ENCODE measurements around the gene SFI1.
"Not testable (repeated sequence)": the region's sequence is repeated elsewhere in the genome, so short reads cannot be mapped to it uniquely, and the experiment has no call there.

Gene SFI1

DNA sequence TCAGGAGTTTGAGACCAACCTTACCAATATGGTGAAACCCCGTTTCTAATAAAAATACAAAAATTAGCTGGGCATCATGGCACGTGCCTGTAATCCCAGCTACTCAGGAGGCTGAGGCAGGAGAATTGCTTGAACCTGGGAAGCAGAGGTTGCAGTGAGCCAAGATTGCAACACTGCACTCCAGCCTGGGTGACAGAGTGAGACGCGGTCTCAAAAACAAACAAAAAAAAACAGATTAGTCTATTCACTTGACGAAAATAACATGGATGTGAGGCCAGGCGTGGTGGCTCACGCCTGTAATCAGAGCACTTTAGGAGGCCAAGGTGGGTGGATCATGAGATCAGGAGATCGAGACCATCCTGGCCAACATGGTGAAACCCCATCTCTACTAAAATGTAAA is 13.9 kb upstream of the SFI1 start:
- not testable (repeated sequence) for H4K8ac ChIP-seq (ENCODE audit: low read length); H2AFZ ChIP-seq (ENCODE audit: low read depth, low read length); H3K27me3 ChIP-seq (ENCODE audit: control insufficient read depth in 1 of 2, insufficient read depth in 1 of 2, low read length in 2 of 2); H3K4me3 ChIP-seq (ENCODE audit: insufficient read depth in 1 of 2, low read depth in 1 of 2, low read length in 2 of 2); H2BK5ac ChIP-seq (ENCODE audit: low read depth, low read length, poor library complexity, severe bottlenecking); H3K23ac ChIP-seq (ENCODE audit: low read length in 2 of 2); DNase-seq; H2BK120ac ChIP-seq (ENCODE audit: low read depth, low read length); H2BK15ac ChIP-seq (ENCODE audit: low read depth, poor library complexity, severe bottlenecking); H3K4ac ChIP-seq (ENCODE audit: low read depth in 1 of 2, low read length in 2 of 2); H3K27ac ChIP-seq (ENCODE audit: low read length, poor library complexity, severe bottlenecking); H3K4me1 ChIP-seq (ENCODE audit: control insufficient read depth, insufficient read depth, low read depth, low read length); H3K18ac ChIP-seq (ENCODE audit: low read depth in 1 of 2, low read length in 2 of 2); H3K79me1 ChIP-seq (replicated peaks; ENCODE audit: low read length, poor library complexity, severe bottlenecking); H3K4me2 ChIP-seq (ENCODE audit: low read length, poor library complexity, severe bottlenecking); H3K9me3 ChIP-seq (ENCODE audit: control insufficient read depth, low read length); H3K9ac ChIP-seq (ENCODE audit: low read length); H2BK12ac ChIP-seq (ENCODE audit: low read length in 2 of 2); H3K14ac ChIP-seq (ENCODE audit: low read length in 2 of 2); H4K91ac ChIP-seq (ENCODE audit: low read length); H2AK5ac ChIP-seq (ENCODE audit: low read length, severe bottlenecking)
- 98% methylated on average over 8 of the region's 8 CpGs for WGBS
- H3K36me3 ChIP-seq (ENCODE audit: control insufficient read depth in 1 of 2, insufficient read depth in 2 of 2, low read depth in 1 of 2, low read length in 2 of 2) = peaks cover 51 to 88% of the 10 kb centered on the region in 2 experiments

DNA sequence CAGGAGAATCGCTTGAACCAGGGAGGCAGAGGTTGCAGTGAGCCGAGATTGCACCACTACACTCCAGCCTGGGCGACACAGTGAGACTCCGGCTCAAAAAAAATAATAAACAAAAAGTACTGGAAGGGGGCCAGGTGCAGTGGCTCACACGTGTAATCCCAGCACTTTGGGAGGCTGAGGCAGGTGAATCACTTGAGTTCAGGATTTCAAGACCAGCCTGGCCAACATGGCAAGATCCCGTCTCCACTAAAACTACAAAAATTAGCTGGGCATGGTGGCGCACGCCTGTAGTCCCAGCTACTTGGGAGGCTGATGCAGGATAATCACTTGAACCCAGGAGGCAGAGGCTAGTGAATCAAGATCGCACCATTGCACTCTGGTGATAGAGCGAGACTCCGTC is 10.0 kb upstream of the SFI1 start:
- H2BK120ac ChIP-seq (ENCODE audit: low read depth, low read length); DNase-seq; H2AFZ ChIP-seq (ENCODE audit: low read depth, low read length); H2BK15ac ChIP-seq (ENCODE audit: low read depth, poor library complexity, severe bottlenecking); H3K27me3 ChIP-seq (ENCODE audit: control insufficient read depth in 1 of 2, insufficient read depth in 1 of 2, low read length in 2 of 2); H3K4ac ChIP-seq (ENCODE audit: low read depth in 1 of 2, low read length in 2 of 2); H3K79me1 ChIP-seq (replicated peaks; ENCODE audit: low read length, poor library complexity, severe bottlenecking); H2BK5ac ChIP-seq (ENCODE audit: low read depth, low read length, poor library complexity, severe bottlenecking); H3K23ac ChIP-seq (ENCODE audit: low read length in 2 of 2); H4K8ac ChIP-seq (ENCODE audit: low read length); H2AK5ac ChIP-seq (ENCODE audit: low read length, severe bottlenecking); H3K4me3 ChIP-seq (ENCODE audit: insufficient read depth in 1 of 2, low read depth in 1 of 2, low read length in 2 of 2); H4K91ac ChIP-seq (ENCODE audit: low read length); H3K4me1 ChIP-seq (ENCODE audit: control insufficient read depth, insufficient read depth, low read depth, low read length); H3K9me3 ChIP-seq (ENCODE audit: control insufficient read depth, low read length); H3K14ac ChIP-seq (ENCODE audit: low read length in 2 of 2); H3K9ac ChIP-seq (ENCODE audit: low read length); H3K18ac ChIP-seq (ENCODE audit: low read depth in 1 of 2, low read length in 2 of 2); H2BK12ac ChIP-seq (ENCODE audit: low read length in 2 of 2); H3K27ac ChIP-seq (ENCODE audit: low read length, poor library complexity, severe bottlenecking); H3K4me2 ChIP-seq (ENCODE audit: low read length, poor library complexity, severe bottlenecking): not testable (repeated sequence)
- H3K36me3 ChIP-seq (ENCODE audit: control insufficient read depth in 1 of 2, insufficient read depth in 2 of 2, low read depth in 1 of 2, low read length in 2 of 2) = peaks cover 36 to 62% of the 10 kb centered on the region in 2 experiments
- WGBS = 97% methylated on average over 11 of the region's 11 CpGs

DNA sequence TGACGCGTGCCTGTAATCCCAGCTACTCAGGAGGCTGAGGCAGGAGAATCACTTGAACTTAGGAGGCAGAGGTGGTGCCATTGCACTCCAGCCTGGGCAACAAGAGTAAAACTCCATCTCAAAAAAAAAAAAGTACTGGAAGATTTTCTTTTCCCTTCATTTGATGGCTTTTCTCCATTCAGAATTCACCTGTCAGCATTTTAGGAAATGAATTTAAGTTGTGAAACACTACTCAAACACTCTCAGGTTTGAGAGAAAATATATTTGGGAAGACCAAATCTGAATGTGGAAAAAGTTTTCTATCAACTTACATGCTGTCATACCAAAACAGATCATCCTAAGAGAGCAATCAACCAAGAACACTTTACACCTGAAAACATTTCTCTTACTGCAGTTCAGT is 9.4 kb upstream of the SFI1 start:
- Histone ChIP-seq H3K4me2 (ENCODE audit: low read length, poor library complexity, severe bottlenecking) (no peak overlapping the region), H3K4me1 (ENCODE audit: control insufficient read depth, insufficient read depth, low read depth, low read length) (peaks cover 3% of the 10 kb centered on the region), H3K36me3 (ENCODE audit: control insufficient read depth in 1 of 2, insufficient read depth in 2 of 2, low read depth in 1 of 2, low read length in 2 of 2) (peaks cover 33 to 56% of the 10 kb centered on the region in 2 experiments), H4K91ac (ENCODE audit: low read length) (no peak overlapping the region), H2BK12ac (ENCODE audit: low read length in 2 of 2) (no peak overlapping the region), H3K14ac (ENCODE audit: low read length in 2 of 2) (no peak overlapping the region), H3K9me3 (ENCODE audit: control insufficient read depth, low read length) (no peaks in the 10 kb centered on the region), H3K4ac (ENCODE audit: low read depth in 1 of 2, low read length in 2 of 2) (no peak overlapping the region), H3K79me1 (replicated peaks; ENCODE audit: low read length, poor library complexity, severe bottlenecking) (peaks cover 6% of the 10 kb centered on the region), H3K27me3 (ENCODE audit: control insufficient read depth in 1 of 2, insufficient read depth in 1 of 2, low read length in 2 of 2) (no peaks in the 10 kb centered on the region), H2BK5ac (ENCODE audit: low read depth, low read length, poor library complexity, severe bottlenecking) (no peak overlapping the region), H3K4me3 (ENCODE audit: insufficient read depth in 1 of 2, low read depth in 1 of 2, low read length in 2 of 2) (no peak overlapping the region), H2BK120ac (ENCODE audit: low read depth, low read length) (no peak overlapping the region), H3K23ac (ENCODE audit: low read length in 2 of 2) (no peak overlapping the region), H3K27ac (ENCODE audit: low read length, poor library complexity, severe bottlenecking) (peak overlapping the region; percentile 25), H2AK5ac (ENCODE audit: low read length, severe bottlenecking) (no peak overlapping the region), H2BK15ac (ENCODE audit: low read depth, poor library complexity, severe bottlenecking) (no peak overlapping the region), H2AFZ (ENCODE audit: low read depth, low read length) (no peak overlapping the region), H4K8ac (ENCODE audit: low read length) (no peak overlapping the region), H3K18ac (ENCODE audit: low read depth in 1 of 2, low read length in 2 of 2) (no peak overlapping the region), H3K9ac (ENCODE audit: low read length) (no peak overlapping the region)
- 94% methylated on average over 2 of the region's 2 CpGs for WGBS
- no peak for DNase-seq

DNA sequence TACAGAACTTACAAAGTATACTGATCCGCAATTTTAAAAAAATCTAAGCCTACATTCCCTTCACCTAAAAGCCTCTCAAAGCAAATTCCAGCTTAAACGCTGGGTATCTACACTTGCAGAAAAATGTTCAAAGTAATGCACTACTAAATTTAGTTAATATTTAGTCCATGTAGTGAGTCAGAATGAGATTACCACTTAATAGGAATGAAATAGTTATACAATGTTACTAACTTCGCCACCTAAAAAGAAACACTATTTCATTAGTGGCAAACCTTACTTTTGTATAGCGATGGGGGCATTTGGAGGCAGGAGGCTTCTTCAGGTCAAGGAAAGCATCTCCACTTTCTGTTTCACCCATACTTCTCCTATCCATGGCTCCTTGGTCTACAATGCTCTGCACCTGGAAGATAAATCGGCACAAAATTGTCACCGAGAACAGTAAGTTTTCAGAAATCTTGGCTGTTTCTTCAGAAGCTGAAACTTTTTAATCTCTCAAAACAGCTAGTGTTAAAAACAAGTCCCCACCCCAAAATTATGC is 7.9 kb upstream of the SFI1 start:
- Histone ChIP-seq H3K4me1 (ENCODE audit: control insufficient read depth, insufficient read depth, low read depth, low read length) (peaks cover 3% of the 10 kb centered on the region), H2AK5ac (ENCODE audit: low read length, severe bottlenecking) (no peak overlapping the region), H3K27ac (ENCODE audit: low read length, poor library complexity, severe bottlenecking) (peak overlapping the region; percentile 96), H2BK5ac (ENCODE audit: low read depth, low read length, poor library complexity, severe bottlenecking) (peak overlapping the region; percentile 98), H4K91ac (ENCODE audit: low read length) (no peak overlapping the region), H3K79me1 (replicated peaks; ENCODE audit: low read length, poor library complexity, severe bottlenecking) (peaks cover 9% of the 10 kb centered on the region), H3K14ac (ENCODE audit: low read length in 2 of 2) (no peak overlapping the region), H2BK12ac (ENCODE audit: low read length in 2 of 2) (no peak overlapping the region), H2BK120ac (ENCODE audit: low read depth, low read length) (no peak overlapping the region), H3K9ac (ENCODE audit: low read length) (peak overlapping the region; percentile 92), H3K9me3 (ENCODE audit: control insufficient read depth, low read length) (no peaks in the 10 kb centered on the region), H2BK15ac (ENCODE audit: low read depth, poor library complexity, severe bottlenecking) (no peak overlapping the region), H3K23ac (ENCODE audit: low read length in 2 of 2) (no peak overlapping the region), H4K8ac (ENCODE audit: low read length) (no peak overlapping the region), H3K4me2 (ENCODE audit: low read length, poor library complexity, severe bottlenecking) (peak overlapping the region; percentile 96), H2AFZ (ENCODE audit: low read depth, low read length) (no peak overlapping the region), H3K4me3 (ENCODE audit: insufficient read depth in 1 of 2, low read depth in 1 of 2, low read length in 2 of 2) (peak overlapping the region in 1 of 2 experiments; percentile 97), H3K36me3 (ENCODE audit: control insufficient read depth in 1 of 2, insufficient read depth in 2 of 2, low read depth in 1 of 2, low read length in 2 of 2) (peaks cover 20 to 41% of the 10 kb centered on the region in 2 experiments), H3K18ac (ENCODE audit: low read depth in 1 of 2, low read length in 2 of 2) (no peak overlapping the region), H3K27me3 (ENCODE audit: control insufficient read depth in 1 of 2, insufficient read depth in 1 of 2, low read length in 2 of 2) (no peaks in the 10 kb centered on the region), H3K4ac (ENCODE audit: low read depth in 1 of 2, low read length in 2 of 2) (no peak overlapping the region)
- DNase-seq = no peak
- WGBS = 93% methylated on average over 6 of the region's 6 CpGs
